Left colon (tissue), 2 donors: ENCODE results near the gene COL6A1. TPM values are rescaled to one million over a fixed set of nuclear protein-coding genes. Genes with fewer than 3 reads are reported as not detected.

ENCODE experiments used
- ATAC-seq: fragments of 200-7000 bp; cut with Tn5 transposase; one replicate; pipeline ENCODE4 v1.9.1; 2020; ENCODE audit warnings: mild to moderate bottlenecking, moderate library complexity
- DNase-seq, 2 donors: peaks; one replicate each; pipeline ENCODE4 v3.0.0-alpha.2; 2020
- intact Hi-C, 2 donors: fragments of 100-400 bp; cut with DNase I in 1 of 2; cut with micrococcal nuclease in 1 of 2; formaldehyde crosslinking; loops; one replicate each; pipeline versions ENCODE4 v1.11.2 to v1.14.0; 2022; cut with DNase I, micrococcal nuclease
- total RNA-seq, 2 donors: library from RNA; stranded (reverse); fragmentation: NEBNext Ultra II Directional; extraction: Animal tissue kit (Norgen Biotek cat#: 25700); gene quantifications; one replicate each; pipeline ENCODE4 v1.2.1, GENCODE V29; 2021
- donor health status: DM: no; HTN: no; CAD: no.
- donor health status: DM: yes; HTN: yes; CAD: no.

Gene COL6A1
- total RNA-seq, 2 donors from 2014 or later: 32.2 to 111 TPM

DNA sequence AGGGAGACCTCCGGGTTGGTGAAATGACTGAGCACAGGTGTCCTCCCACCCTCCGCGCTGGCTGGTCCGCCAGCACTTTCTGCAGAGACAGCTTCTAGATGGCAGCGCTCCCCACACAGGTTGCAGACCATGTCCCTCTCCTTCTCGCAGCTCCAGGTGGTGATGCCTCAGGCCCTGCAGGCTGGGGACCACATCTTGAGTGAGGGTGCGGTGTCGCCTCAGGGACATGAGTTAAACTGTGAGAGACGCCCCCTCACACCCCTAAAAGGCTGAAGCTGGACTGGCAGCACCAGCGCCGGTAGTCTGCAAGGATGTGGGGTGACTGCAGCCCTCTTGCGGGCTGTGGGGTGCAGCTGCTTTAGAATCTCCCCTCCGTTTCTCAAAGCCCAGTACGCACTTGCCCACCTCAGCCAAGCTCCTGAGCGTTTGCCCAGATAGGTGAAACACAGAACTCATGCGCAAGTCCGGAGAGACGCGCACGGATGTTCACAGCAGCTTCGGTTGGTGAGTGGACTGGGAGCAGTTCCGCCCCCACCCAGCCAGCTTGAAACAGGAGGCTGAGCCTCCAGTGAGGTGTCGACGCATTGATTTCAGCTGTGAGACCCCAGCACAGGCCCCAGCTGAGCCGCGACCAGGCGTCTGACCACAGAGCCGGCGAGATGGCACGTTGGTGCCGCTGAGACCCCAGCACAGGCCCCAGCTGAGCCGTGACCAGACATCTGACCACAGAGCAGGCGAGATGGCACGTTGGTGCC is 28.6 kb downstream of the COL6A1 start:
- no peak for DNase-seq
- no peak for ATAC-seq

DNA sequence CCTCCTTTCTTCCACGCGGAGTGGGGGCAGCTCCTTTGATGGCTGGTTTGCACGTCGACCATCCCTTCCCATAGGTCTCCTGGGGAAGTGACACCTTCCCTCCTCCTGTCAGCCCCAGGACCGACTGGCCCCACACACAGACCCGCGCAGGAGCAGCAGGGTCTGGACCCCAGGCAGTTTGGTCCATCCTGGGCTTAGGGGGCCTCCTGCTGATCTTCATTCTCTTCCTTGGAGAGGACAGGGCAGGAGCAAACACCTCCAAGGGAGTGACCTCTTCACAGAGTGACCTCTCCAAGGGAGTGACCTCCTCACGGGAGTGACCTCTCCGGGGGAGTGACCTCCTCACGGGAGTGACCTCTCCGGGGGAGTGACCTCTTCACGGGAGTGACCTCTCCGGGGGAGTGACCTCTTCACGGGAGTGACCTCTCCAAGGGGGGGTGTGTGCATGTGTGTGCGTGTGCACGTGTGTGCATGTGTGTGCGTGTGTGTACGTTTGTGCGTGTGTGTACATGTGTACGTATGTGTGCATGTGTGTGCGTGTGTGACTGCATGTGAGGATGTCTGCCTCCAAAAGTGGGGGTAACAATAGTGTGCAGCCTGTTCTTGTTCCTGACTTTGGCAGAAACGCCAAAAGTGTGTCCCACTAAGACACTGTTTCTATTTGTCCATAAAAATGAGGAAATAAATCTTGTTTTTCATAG is 29.8 kb downstream of the COL6A1 start:
- ATAC-seq: no peak
- intact Hi-C loops: no loop called here
- DNase-seq: no peak

More for the DNA sequence above, 28.6 kb downstream of the COL6A1 start:
- intact Hi-C loops: no loop called here

DNA sequence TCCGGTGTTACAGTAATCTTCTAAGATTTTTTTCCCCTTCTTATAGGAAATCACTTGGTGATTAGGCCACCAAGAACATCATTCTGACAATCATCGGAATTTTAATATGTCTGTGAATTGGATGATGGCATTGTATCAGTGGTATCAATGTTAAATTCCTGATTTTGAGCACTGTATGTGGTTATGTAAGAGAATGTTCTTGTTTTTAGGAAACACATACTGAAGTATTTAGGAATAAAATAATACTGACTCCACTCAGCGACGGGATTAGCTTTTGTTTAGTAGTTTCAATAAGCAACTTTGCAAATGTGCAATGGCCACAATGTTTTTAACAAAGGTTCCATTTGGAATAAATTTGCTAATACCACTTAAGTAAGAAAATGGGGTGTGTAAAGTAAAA is 30.6 kb downstream of the COL6A1 start:
- ATAC-seq (no peak), DNase-seq (no peak)
- intact Hi-C loops: no loop called here

DNA sequence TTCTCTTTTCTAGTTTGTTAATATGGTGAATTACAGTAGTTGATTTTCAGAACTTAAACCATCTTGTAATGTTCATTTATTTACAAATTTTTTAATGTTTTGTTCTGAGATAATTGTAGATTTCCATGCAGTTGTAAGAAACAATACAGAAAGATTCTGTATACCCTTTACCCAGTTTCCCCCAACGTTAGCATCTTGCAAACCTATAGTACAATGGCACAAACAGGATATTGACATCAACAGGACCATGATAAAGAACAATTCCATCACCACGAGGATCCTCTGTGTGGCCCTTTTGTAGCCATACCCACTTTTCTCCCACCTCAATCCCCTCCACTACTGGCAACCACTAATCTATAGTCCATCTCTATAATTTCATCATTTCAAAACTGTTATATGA is 33.3 kb downstream of the COL6A1 start:
- intact Hi-C loops: no loop called here
- ATAC-seq (no peak), DNase-seq (no peak)

DNA sequence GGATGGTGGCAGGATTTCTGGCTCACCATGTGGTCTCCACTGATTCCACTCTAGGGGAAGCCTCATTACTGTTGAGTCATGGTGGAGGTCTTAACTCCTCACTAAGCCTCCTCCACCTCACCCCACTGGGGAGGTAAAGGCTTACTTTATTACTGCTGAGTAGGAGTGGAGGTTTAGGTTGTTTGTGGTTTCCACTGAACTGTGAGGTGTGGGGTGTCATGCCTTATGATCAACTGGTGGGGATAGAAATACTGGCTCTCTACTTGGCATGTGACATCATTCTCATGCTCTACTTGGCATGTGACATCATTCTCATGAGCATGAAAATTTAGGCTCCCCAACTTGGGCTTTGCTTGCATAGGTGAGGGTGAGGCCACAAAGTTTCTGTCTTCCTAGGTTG is 35.6 kb downstream of the COL6A1 start:
- intact Hi-C loops: no loop called here
- DNase-seq (no peak), ATAC-seq (no peak)

DNA sequence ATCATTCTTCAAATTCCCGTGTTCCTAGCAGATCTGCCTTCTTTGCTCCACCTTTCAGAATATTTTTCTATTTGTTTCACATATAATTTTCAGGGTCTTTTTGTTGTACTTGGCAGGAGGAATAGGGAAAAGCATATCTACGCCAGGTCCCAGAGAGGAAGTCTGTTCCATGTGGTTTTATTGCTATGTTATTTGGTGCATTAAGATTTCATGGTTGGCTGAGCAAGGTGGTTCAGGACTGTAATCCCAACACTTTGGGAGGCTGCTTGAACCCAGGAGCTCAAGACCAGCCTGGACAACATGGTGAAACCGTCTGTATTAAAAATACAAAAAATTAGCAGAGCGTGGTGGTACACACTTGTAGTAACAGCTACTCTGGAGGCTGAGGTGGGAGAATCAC is 36.1 kb downstream of the COL6A1 start:
- ATAC-seq: no peak
- intact Hi-C loops: no loop called here
- no peak for DNase-seq

DNA sequence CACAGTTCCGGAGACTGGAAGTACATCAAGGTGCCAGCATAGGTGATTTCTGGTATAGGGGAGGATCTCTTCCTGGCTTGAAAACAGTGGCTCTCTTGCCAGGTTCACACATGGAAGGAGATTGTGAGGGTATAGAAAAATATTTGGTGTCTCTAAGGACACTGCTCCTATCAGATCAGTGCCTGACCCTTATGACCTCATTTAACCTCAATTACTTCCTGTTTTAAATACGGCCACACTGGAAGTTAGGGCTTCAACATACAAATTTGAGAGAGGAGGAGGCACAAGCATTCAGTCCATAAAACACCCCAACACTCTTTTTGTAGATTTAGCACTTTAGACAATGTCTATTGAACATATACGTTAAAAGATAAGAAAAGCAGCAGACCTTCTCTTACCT is 37.0 kb downstream of the COL6A1 start:
- ATAC-seq (no peak), DNase-seq (no peak)
- intact Hi-C loops: no loop called here

DNA sequence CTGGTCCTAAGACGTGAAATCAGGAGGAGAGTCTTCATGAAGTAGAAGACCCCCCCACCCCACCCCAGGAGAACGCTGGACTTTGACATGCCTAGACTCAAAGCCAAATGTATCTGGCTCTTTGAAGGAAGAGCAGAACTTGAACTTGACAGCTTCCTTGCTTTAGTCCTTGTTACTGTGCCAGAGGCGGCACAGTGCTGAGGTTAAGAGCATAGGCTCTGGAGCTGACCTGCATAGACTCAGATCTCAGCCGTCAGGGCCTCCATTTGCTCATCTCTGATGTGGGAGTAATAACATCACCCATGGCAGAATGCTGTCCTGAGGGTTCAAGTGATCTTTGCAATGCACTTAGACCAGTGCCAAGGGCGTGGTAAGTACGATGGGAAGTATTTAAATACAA is 39.0 kb downstream of the COL6A1 start:
- DNase-seq (no peak), ATAC-seq (no peak)
- intact Hi-C loops: no loop called here

DNA sequence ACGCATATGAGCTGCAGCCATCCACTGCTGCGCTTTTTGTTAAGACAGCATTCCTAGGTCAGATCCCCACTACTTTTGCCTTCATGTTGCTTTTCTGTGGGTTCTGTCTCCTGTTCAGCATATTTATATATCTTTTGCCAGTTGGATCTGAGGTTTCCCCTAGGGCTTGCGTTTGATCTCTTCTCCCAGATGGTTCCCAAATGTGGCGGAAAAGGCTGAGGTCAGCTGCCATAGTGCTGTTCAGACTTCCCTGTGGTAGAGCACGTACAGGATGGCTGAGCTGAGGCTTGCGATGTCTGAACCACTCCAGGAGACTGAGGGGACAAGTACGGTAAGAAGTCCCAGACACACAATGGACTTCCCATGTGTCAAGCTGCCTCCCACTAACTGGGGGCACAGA is 39.8 kb downstream of the COL6A1 start:
- intact Hi-C loops: no loop called here
- ATAC-seq: no peak
- DNase-seq: no peak

DNA sequence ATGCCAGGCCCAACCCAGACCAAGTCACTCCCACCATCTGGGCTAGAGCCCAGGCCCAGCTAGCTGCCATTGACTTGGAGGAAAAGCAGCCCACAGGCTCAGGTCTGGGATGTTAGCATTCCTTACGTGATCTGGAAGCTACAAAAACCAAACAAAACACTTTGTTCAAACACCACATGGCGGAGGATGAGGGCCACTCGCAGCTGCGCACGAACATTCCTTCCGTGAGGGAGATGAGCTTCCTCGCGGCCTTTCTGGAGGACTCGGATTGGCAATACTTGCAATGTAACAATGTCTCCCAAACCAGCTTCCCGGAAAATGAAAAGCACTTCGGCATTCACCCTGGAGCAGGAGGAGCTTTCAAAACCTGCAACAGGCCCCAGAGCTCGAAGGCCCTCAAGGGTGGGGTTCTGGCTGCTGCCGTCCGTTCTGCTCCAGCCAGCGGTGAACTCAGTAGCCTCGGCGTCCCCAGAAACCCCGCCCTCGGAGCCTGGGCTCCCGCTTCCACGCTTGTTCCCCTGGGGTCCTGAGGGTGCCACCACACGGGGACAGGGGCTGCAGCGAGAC is 40.5 kb downstream of the COL6A1 start:
- peak; percentile 19 for ATAC-seq
- peak in 1 of 2 donors; percentile 63 for DNase-seq
- intact Hi-C loops: no loop called here

DNA sequence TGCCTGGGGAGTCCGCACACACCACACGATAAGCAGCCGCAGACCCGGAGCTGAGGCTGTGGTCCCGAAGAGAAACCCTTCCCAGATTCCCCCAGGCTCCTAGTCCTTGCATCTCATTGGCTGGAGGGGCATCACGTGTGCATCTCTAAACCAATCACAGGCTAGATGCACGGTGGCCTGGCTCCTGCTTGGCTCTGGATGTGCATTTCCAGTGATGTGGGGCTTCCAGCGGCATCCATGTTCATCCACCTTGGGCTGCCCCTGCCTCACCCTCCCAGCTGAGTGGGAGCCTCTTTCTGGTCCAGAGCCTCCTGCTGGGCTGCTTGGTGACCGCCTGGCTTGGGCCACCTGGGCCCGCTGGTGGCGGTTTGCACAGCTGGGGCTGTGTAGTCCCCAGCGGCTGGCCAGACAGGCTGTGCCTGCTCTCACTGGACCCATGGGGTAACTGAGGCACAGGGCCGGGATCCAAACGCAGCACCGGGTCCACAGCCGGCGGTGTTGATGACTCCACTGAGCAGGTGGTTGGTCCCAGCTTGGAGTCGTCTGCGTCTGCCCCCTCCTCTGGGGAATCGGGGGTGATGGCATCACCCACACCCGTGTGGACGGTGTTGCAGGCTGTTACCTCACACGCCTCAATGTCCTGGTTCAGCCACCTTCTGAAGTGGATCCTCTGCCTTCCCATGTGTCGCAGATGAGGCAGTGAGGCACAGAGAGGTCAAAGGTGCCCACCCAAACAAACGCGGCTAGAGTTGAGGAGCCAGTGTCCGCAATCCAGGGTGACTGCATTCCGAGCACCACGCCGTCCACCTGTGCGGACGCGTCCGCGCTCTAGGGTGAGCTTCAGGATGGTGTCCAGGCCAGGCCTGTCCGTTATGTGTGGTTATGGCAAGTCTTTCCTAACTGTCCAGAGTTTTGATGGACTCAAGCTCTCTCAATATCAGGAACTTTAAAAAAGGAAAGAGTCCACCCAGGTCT is 41.3 kb downstream of the COL6A1 start:
- no peak for ATAC-seq
- DNase-seq: no peak
- intact Hi-C loops: no loop called here

DNA sequence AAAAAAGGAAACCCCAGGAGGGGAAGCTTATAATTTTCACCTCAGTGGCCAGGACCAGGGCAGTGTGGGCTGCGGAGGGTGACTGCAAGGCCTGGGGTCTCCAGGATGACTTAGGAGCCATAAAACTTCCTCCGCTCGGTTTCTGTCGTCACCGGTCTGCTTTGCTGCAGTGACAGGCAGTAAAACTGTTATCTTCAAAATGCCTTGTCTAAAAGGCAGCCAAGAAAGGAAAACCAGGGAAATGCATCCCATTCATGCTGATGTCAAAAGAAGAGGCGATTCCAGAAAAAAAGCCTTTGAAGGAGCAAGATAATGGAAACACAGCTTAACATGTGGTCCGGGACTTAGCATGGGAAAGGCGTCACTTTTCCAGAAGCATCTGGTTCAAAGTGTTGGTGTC is 42.0 kb downstream of the COL6A1 start:
- DNase-seq: no peak
- ATAC-seq: no peak
- intact Hi-C loops: no loop called here

DNA sequence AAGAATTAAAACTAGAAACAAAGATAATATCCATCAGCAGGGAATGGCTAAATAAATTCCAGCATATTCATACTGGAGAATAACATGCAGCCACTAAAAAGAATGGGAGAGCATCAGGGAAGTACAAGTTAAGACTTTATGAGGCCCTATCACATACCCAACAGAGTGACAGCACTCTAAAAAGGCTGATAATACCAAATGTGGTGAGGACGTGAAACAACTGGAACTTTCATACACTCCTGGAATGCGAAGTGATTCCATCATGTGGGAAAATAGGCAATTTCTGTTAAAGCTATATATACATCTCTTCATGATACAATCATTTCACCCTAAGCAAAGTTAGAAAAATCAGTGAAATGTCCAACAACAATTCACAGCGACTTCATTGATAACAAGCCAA is 42.6 kb downstream of the COL6A1 start:
- ATAC-seq (no peak), DNase-seq (no peak)
- intact Hi-C loops: no loop called here

DNA sequence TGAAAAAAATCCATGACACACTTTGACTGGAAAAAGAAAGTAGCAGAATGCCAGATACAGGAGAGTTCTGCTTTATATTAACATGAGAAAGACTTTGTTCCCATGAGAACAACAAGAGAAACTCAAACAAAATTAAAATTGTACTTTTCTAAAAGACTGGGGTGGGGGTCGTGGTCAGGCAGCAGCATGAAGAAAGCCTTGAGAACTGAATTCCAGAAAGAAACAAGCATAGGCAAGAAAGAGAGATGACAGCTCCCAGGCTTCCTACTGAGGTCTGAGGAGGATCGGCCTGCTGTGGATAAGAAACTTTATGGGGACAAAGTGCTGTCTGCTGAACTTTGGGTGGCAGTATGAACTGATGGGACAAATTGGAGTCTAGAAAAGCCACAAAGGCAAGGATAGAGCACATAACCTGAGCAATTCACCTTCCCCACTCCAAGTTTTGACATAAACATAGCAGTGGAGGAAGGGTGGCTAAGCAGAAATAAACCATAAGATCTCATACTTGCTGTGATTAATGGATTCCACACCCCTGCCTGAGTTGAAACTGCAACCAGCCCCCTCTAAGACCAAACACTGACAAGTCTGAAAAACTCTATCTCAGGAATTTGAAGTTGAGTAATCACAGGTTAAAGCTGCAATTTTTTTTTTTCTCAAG is 43.7 kb downstream of the COL6A1 start:
- DNase-seq (no peak), ATAC-seq (peak; percentile 45)
- intact Hi-C loops: no loop called here

DNA sequence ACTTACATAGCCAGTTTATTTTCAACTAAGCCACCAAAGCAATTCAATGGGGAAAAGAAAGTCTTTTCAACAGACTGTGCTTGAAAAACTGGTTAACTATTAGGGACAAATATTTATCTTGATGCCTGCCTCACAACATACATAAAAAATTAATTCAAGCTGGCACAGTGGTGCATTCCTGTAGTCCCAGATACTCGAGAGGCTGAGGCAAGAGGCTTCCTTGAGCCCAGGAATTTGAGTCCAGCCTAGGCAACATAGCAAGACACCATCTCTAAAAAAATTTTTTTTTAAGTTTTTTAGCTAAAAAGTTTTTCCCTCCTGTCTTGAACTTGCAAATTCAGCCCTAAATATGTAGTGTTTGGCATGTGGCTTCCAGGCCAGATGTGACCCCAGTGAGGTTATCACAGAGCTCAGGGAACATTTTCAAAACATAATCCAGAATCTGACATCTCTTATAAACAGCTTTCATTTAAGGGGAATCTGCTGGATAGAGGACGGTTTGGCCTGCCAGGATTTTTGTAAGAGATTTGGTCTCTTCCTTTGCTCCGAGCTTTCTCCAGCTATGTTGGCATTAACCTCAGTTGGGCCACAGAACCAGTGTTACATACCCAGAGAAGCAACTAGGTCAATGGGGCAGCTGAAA is 46.4 kb downstream of the COL6A1 start:
- intact Hi-C loops: no loop called here
- no peak for DNase-seq

DNA sequence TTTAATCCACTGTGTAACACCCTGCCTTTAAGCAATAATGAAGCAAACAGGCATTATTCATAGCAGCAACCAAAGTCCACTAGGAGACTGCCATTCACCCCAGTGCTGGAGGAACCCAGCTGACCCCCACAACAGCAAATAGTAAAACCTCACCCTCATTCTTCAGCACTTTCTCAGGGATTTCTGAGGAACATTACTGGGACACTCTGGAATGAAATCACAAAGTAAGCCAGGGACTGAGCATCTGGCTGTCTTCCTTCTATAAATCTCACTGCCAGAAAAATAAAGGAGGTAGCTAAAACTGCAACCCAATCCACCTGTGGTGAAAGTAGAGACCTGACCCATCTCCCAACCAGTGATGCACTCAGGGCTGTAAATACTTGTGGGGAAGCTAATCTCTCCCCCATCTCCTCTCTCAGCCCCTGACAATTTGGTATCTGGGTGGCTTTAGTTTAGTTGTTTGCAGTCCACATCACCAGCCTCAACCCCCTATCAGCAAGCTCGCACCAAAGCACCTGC is 47.1 kb downstream of the COL6A1 start:
- intact Hi-C loops: no loop called here
- ATAC-seq (no peak), DNase-seq (no peak)

More for the DNA sequence above, 46.4 kb downstream of the COL6A1 start:
- ATAC-seq: no peak

DNA sequence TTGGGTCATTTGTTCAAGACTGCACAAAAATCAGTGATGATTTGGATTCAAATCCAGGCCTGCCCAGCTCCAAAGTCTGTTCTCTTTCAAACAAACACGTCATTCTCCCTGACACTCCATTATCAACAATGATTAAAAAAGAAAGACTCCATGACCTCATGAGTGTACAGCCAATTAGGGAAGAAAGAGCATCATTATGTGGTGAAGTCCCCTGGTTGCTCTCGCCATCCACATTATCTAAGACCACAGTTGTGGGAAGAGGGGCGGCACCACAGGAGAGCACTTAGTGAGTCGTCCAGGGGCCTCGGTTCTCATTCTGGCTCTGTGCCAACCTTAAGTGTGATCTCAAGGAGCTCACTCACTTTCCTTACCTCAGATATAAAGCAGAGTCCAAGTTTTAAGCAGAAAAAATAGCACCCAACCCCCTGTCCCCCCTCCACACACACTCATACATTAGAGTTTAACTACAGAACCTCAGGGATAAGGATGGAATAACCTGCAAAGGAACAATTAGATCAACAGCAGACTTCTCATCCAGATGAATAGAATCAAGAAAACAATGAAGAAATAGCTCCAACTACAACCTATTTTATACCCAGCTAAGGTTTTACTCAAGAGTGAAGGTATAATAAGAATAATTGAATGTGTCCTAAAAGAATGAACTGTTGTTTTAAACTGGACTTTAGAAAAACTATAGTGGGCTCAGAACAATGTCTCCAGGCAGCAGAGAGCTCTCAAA is 47.8 kb downstream of the COL6A1 start:
- intact Hi-C loops: no loop called here
- DNase-seq: no peak
- ATAC-seq: no peak
